HCT116 (cell line): ENCODE measurements around the gene YBX3.

Source experiments
- EZH2phosphoT487 ChIP-seq: fragments of 200-600 bp; IDR thresholded peaks from 2 replicates; pipeline ENCODE4 v1.6.1; 2018; ENCODE audit warnings: antibody characterized with exemption, borderline replicate concordance
- POLR2A ChIP-seq: IDR thresholded peaks from 2 replicates; pipeline ENCODE4 v1.7.0; 2011; ENCODE audit warnings: borderline replicate concordance; ENCODE audit not compliant: insufficient read depth, insufficient read length; ENCODE audit errors: extremely low read depth
- POLR2AphosphoS5 ChIP-seq: IDR thresholded peaks from 2 replicates; pipeline ENCODE4 v1.6.1; 2011; ENCODE audit warnings: mild to moderate bottlenecking, low read depth, low read length, moderate library complexity
- SP1 ChIP-seq: IDR thresholded peaks from 2 replicates; pipeline ENCODE4 v1.6.1; 2012; ENCODE audit warnings: low read depth
- SRF ChIP-seq: IDR thresholded peaks from 2 replicates; pipeline ENCODE4 v1.6.1; 2012; ENCODE audit warnings: low read depth
- TF ChIP-seq, protein P1 (sequence below), 3 experiments: fragments of 200-600 bp in 1 of 3; sonication (generic) in 1 of 3; IDR thresholded peaks in 2 of 3; conservative IDR thresholded peaks in 1 of 3; 2 replicates each; pipeline ENCODE4 v1.5.1; 2012 to 2017; ENCODE audit warnings: low read depth in 2 of 3, low read length in 2 of 3, antibody characterized with exemption in 1 of 3, borderline replicate concordance in 1 of 3, control low read depth in 1 of 3, mild to moderate bottlenecking in 1 of 3, mixed read lengths in 1 of 3, mixed run types in 1 of 3, moderate library complexity in 1 of 3; ENCODE audit not compliant: insufficient read depth in 1 of 3
- TF ChIP-seq, protein P2 (sequence below): IDR thresholded peaks from 2 replicates; pipeline ENCODE4 v1.6.1; 2012; ENCODE audit warnings: low read depth
- TF ChIP-seq, protein P3 (sequence below): IDR thresholded peaks from 2 replicates; pipeline ENCODE4 v1.6.1; 2011; ENCODE audit warnings: mild to moderate bottlenecking, low read length, moderate library complexity; ENCODE audit not compliant: insufficient replicate concordance; ENCODE audit errors: extremely low read depth
- TF ChIP-seq, protein P4 (sequence below): IDR thresholded peaks from 2 replicates; pipeline ENCODE4 v1.6.1; 2012

DNA sequence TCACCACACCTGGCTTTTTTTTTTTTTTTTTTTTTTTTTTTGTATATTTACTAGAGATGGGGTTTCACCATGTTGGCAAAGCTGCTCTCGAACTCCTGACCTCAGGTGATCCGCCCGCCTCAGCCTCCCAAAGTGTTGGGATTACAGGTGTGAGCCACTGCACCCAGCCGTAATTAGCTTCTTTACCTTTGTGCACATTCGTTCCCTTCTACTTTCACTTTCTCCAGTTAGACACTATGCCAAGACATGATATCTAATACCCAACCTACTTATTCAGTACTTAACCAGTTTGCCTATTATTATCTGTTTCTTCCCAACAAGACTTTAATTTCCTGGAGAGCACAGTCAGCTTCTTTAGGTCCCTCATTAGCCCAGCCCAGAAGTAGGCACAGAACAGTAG is 54.6 kb downstream of the YBX3 start:
- TF ChIP-seq, protein P1, sequence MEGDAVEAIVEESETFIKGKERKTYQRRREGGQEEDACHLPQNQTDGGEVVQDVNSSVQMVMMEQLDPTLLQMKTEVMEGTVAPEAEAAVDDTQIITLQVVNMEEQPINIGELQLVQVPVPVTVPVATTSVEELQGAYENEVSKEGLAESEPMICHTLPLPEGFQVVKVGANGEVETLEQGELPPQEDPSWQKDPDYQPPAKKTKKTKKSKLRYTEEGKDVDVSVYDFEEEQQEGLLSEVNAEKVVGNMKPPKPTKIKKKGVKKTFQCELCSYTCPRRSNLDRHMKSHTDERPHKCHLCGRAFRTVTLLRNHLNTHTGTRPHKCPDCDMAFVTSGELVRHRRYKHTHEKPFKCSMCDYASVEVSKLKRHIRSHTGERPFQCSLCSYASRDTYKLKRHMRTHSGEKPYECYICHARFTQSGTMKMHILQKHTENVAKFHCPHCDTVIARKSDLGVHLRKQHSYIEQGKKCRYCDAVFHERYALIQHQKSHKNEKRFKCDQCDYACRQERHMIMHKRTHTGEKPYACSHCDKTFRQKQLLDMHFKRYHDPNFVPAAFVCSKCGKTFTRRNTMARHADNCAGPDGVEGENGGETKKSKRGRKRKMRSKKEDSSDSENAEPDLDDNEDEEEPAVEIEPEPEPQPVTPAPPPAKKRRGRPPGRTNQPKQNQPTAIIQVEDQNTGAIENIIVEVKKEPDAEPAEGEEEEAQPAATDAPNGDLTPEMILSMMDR (IDR thresholded peaks at IDR 0.05 in 2 of 3, conservative IDR thresholded peaks at IDR 0.05 in 1 of 3; ENCODE audit: borderline replicate concordance in 1 of 3, insufficient read depth in 1 of 3, low read depth in 2 of 3, low read length in 2 of 3) = no peak
- TF ChIP-seq POLR2A (no peak), EZH2phosphoT487 (no peak), SP1 (no peak), POLR2AphosphoS5 (no peak), SRF (no peak)
- TF ChIP-seq, protein P2, sequence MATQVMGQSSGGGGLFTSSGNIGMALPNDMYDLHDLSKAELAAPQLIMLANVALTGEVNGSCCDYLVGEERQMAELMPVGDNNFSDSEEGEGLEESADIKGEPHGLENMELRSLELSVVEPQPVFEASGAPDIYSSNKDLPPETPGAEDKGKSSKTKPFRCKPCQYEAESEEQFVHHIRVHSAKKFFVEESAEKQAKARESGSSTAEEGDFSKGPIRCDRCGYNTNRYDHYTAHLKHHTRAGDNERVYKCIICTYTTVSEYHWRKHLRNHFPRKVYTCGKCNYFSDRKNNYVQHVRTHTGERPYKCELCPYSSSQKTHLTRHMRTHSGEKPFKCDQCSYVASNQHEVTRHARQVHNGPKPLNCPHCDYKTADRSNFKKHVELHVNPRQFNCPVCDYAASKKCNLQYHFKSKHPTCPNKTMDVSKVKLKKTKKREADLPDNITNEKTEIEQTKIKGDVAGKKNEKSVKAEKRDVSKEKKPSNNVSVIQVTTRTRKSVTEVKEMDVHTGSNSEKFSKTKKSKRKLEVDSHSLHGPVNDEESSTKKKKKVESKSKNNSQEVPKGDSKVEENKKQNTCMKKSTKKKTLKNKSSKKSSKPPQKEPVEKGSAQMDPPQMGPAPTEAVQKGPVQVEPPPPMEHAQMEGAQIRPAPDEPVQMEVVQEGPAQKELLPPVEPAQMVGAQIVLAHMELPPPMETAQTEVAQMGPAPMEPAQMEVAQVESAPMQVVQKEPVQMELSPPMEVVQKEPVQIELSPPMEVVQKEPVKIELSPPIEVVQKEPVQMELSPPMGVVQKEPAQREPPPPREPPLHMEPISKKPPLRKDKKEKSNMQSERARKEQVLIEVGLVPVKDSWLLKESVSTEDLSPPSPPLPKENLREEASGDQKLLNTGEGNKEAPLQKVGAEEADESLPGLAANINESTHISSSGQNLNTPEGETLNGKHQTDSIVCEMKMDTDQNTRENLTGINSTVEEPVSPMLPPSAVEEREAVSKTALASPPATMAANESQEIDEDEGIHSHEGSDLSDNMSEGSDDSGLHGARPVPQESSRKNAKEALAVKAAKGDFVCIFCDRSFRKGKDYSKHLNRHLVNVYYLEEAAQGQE = no peak
- TF ChIP-seq, protein P3, sequence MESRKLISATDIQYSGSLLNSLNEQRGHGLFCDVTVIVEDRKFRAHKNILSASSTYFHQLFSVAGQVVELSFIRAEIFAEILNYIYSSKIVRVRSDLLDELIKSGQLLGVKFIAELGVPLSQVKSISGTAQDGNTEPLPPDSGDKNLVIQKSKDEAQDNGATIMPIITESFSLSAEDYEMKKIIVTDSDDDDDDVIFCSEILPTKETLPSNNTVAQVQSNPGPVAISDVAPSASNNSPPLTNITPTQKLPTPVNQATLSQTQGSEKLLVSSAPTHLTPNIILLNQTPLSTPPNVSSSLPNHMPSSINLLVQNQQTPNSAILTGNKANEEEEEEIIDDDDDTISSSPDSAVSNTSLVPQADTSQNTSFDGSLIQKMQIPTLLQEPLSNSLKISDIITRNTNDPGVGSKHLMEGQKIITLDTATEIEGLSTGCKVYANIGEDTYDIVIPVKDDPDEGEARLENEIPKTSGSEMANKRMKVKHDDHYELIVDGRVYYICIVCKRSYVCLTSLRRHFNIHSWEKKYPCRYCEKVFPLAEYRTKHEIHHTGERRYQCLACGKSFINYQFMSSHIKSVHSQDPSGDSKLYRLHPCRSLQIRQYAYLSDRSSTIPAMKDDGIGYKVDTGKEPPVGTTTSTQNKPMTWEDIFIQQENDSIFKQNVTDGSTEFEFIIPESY = no peak
- TF ChIP-seq, protein P4, sequence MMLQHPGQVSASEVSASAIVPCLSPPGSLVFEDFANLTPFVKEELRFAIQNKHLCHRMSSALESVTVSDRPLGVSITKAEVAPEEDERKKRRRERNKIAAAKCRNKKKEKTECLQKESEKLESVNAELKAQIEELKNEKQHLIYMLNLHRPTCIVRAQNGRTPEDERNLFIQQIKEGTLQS = no peak
